IPS-15b (cell line): ENCODE data around the gene ADA.

Source experiments
- H3K27me3 ChIP-seq: one replicate; pipeline ENCODE4 v1.6.1; 2013; ENCODE audit warnings: low read length; ENCODE audit not compliant: control insufficient read depth, insufficient read depth
- H3K36me3 ChIP-seq: one replicate; pipeline ENCODE4 v1.6.1; 2013; ENCODE audit warnings: low read length; ENCODE audit not compliant: control insufficient read depth, insufficient read depth
- H3K4me1 ChIP-seq: one replicate; pipeline ENCODE4 v1.6.1; 2013; ENCODE audit warnings: mild to moderate bottlenecking, low read length; ENCODE audit not compliant: control insufficient read depth, insufficient read depth
- H3K4me3 ChIP-seq: one replicate; pipeline ENCODE4 v1.5.1; 2013; ENCODE audit warnings: low read depth, low read length
- H3K9ac ChIP-seq: one replicate; pipeline ENCODE4 v1.6.1; 2013; ENCODE audit warnings: low read depth, mild to moderate bottlenecking, low read length
- H3K9me3 ChIP-seq: one replicate; pipeline ENCODE4 v1.6.1; 2013; ENCODE audit warnings: mild to moderate bottlenecking, low read length; ENCODE audit not compliant: control insufficient read depth, insufficient read depth

Gene ADA

DNA sequence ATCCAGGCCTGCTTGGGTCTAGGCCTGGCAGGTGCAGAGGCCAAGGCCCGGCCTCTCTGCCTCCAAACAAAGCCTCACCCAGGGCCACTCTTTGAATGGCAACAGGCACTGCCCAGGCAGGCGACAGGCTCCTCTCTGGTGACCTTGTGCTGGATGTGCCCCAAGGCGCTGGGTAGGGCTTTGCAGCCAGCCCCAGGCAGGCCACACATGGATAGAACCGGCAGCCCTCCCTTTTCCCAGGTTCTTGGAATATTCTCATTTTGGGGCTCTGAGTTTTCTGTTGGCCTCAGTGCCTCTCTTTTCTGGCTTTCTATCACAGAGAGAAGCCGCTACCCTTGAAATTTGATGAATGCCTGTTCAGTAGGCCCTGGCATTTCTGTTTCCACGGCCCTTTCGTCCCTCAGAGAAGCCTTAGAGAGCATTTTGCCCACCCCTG is 50.2 kb downstream of the ADA start:
- no peak overlapping the region for H3K4me3 ChIP-seq
- H3K9ac ChIP-seq, result no peak overlapping the region
- H3K9me3 ChIP-seq, result no peaks in the 10 kb centered on the region

DNA sequence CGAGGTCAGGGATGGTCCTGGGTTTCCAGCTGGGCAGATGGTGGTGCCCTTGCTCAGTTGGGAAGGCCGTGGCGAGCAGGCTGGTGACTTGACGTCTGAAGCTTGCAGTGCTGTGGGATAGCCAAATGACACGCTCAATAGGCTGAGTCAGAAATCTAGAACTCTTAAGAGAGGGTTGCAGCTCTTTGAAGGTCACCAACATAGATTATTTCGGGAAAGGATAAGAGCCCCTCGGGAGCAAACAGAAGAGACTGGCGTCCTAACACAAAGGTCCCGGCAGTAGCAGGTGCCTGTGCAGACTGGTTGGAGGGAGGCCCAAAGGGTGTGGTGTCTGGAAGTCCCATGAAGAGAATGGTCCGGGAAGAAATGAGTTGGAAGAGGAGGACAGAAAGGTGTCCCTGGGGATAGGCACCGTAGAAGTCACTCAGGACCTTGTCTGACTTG is 50.7 kb downstream of the ADA start:
- H3K36me3 ChIP-seq, result no peaks in the 10 kb centered on the region
- no peaks in the 10 kb centered on the region for H3K9me3 ChIP-seq
- no peak overlapping the region for H3K9ac ChIP-seq
- H3K4me1 ChIP-seq, result peaks cover 8% of the 10 kb centered on the region
- H3K27me3 ChIP-seq, result no peaks in the 10 kb centered on the region
- H3K4me3 ChIP-seq, result no peak overlapping the region

More for the DNA sequence above, 50.2 kb downstream of the ADA start:
- Histone ChIP-seq H3K4me1 (peaks cover 8% of the 10 kb centered on the region), H3K36me3 (no peaks in the 10 kb centered on the region), H3K27me3 (no peaks in the 10 kb centered on the region)

DNA sequence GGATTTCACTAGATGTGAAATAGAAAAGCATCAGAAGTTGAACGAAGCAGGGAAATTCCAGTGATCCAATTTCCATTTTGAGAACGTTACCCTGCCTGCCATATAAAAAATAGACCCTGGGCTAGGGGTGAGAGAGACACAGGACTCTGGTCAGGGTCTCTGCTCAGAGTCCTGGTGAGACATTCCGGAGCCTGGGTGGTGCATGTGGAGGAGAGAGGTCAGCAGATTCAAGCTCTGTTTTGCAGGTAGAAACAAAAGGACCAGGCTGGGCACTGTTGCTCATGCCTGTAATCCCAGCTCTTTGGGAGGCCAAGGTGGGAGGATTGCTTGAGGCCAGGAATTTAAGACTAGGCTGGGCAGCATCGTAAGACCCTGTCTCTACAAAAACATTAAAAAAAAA is 51.2 kb downstream of the ADA start:
- no peak overlapping the region for H3K4me3 ChIP-seq
- H3K27me3 ChIP-seq, result no peaks in the 10 kb centered on the region
- H3K9me3 ChIP-seq, result no peaks in the 10 kb centered on the region
- peaks cover 8% of the 10 kb centered on the region for H3K4me1 ChIP-seq
- no peak overlapping the region for H3K9ac ChIP-seq
- no peaks in the 10 kb centered on the region for H3K36me3 ChIP-seq

DNA sequence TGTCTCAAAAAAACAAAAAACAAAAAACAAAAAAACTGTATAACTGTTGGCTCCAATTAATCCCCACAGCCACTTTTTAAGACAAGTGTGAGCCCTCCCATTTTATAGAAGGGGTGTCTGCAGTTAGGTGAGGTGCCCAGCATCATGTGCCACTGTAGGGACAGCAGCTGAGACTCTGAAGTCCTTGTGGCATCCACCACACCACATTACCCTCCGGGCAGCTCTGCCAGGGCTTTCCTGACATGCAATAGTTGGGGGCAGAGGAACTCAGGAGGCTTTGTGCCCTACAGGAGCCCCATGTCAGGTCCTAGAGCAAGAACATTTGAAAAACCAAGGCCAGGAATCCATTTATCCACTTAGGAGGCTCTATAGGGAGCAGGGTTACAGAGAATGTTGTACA is 51.8 kb downstream of the ADA start:
- Histone ChIP-seq H3K27me3 (no peaks in the 10 kb centered on the region), H3K4me3 (no peak overlapping the region), H3K9me3 (no peaks in the 10 kb centered on the region), H3K4me1 (peaks cover 8% of the 10 kb centered on the region), H3K36me3 (no peaks in the 10 kb centered on the region), H3K9ac (no peak overlapping the region)

DNA sequence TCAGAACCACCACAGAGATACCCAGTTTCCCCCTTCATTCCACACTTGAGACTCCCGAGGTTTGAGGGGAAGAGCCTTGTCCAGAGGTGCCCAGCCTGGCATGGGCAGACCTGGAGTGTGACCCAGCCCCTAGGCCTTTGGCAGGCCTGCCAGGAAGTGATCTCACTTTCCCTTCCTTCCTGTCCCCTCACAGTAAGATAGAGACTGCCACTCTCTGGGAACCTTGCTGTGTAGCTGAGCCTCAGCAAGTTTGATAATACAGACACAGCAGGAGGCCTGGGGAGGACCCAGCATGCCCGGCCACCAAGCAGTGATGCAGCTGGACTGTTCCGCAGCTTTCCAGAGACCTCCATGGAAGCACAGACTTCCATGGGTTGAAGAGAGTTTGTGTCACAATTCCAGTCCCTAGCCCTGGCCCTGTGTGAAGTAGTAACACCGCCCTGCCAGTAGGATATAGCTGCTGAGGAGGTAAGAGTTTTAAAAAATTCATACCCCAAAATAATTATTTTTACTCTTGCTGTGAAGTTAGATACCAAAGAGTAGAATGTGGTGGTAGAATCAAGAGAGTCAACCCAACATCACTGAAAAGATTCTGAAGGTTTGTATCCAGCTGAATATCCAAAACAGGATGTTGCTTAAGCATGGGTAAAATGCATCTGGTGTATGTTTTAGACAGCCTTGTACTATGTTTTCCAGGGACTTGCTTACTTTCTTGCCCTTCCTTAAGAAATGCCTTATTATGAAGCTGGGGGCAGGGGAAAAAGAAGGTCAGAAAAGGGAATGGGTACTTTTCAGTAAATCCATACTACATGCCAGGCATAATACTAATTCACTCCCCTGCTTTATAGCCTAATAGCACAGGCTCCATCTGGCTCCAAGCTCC is 52.8 kb downstream of the ADA start:
- no peak overlapping the region for H3K4me3 ChIP-seq
- no peaks in the 10 kb centered on the region for H3K27me3 ChIP-seq

DNA sequence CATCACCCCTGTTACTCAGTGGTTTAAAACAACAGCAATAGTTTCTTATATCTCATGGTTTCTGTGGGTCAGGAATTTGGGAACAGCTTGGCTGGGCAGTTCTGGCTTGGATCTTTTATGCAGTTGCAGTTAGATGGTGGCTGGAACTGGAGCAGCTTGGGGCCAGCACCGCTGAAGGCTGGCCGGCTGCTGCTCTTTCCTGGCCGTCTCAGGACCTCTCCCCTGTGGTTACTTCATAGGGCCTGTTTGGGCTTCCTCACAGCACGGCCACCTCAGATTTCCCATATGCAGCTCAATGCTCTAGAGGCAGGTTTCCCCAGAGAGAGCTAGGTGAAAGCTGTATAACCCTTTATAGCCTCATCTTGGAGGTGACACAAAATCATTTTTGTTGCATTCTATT is 53.6 kb downstream of the ADA start:
- H3K9me3 ChIP-seq, result no peaks in the 10 kb centered on the region
- no peak overlapping the region for H3K9ac ChIP-seq
- no peak overlapping the region for H3K4me3 ChIP-seq
- no peaks in the 10 kb centered on the region for H3K36me3 ChIP-seq
- peaks cover 8% of the 10 kb centered on the region for H3K4me1 ChIP-seq
- no peaks in the 10 kb centered on the region for H3K27me3 ChIP-seq

More for the DNA sequence above, 52.8 kb downstream of the ADA start:
- Histone ChIP-seq H3K9ac (no peak overlapping the region), H3K4me1 (peaks cover 8% of the 10 kb centered on the region), H3K36me3 (no peaks in the 10 kb centered on the region), H3K9me3 (no peaks in the 10 kb centered on the region)

DNA sequence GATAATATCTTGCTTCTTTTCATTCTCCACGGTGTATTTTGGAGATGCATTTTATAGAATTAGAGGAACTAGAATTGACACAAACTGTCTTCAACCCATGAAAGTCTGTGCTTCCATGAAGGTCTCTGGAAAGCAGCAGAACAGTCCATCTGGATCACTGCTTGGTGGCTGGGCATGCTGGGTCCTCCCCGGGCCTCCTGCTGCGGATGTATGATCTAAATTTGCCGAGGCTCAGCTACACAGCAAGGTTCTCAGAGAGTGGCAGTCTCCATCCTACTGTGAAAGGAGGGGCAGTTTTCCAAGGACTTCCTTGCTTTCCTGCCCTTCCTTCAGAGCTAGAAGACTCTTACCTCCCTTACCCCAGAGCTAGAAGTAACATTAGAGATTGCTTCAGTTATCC is 54.0 kb downstream of the ADA start:
- no peaks in the 10 kb centered on the region for H3K27me3 ChIP-seq
- H3K9ac ChIP-seq, result no peak overlapping the region
- no peak overlapping the region for H3K4me3 ChIP-seq
- no peaks in the 10 kb centered on the region for H3K9me3 ChIP-seq
- peaks cover 8% of the 10 kb centered on the region for H3K4me1 ChIP-seq
- H3K36me3 ChIP-seq, result no peaks in the 10 kb centered on the region

DNA sequence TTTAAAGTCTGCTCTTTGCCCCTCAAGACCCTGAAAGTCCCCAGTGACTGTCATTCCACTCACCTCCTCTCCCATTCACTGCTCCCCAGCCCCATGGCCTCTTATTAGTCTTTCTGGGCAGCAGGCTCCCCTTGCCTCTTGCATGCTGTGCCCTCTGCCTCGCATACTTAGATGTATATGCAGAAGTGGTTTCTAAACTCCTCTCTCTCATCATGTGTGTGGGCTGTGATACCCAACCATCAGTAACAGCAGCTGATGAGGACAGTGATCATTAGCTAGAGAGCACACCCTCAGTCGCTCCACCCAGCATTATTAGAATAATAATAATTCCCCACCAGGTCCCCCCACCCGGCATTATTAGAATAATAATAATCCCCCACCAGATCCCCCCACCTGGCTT is 54.6 kb downstream of the ADA start:
- Histone ChIP-seq H3K9ac (no peak overlapping the region), H3K36me3 (no peaks in the 10 kb centered on the region), H3K4me1 (peaks cover 8% of the 10 kb centered on the region), H3K9me3 (no peaks in the 10 kb centered on the region), H3K4me3 (no peak overlapping the region), H3K27me3 (no peaks in the 10 kb centered on the region)

DNA sequence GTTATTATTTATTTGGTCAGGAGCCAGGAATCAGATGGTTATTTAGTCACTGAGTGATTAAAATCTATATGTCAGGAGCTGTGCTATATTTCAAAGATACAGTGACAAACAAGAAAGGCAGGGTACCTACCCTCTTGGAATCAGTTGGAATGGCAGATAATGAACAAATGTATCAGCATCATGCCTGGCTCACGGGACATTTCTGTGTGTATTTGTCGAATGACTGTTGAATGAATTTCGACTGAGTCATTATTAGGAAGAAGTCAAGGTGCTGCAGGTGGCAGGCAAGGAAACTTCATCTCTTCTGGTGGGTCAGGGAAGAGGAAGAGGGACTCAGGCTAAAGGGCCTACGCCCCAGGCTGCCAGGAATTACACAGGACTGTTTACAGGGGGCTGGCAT is 55.5 kb downstream of the ADA start:
- H3K4me1 ChIP-seq, result peaks cover 8% of the 10 kb centered on the region
- H3K9me3 ChIP-seq, result no peaks in the 10 kb centered on the region
- H3K9ac ChIP-seq, result no peak overlapping the region
- H3K36me3 ChIP-seq, result no peaks in the 10 kb centered on the region
- no peaks in the 10 kb centered on the region for H3K27me3 ChIP-seq
- no peak overlapping the region for H3K4me3 ChIP-seq

DNA sequence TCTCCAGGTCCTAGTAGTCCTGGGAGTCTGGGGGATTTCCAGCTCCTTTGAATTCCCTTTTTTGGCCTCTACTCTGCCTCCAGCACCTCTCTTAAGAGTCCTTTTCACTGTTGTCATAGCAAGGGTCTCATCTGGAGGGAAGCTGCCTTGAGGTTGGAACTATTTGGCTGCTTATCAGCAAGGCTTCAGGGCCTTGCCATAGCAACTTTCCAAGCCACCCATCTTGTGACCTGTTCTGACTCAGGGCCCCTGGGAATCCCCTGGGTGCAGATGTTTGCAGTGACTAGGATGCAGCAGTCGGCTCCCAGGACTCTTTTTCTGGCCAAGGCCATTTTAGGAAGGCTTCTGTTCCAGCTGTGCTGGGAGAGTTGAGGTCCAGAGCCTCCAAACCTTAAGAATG is 56.8 kb downstream of the ADA start:
- Histone ChIP-seq H3K9ac (no peak overlapping the region), H3K9me3 (no peaks in the 10 kb centered on the region), H3K4me3 (no peak overlapping the region), H3K4me1 (peaks cover 11% of the 10 kb centered on the region), H3K36me3 (no peaks in the 10 kb centered on the region), H3K27me3 (no peaks in the 10 kb centered on the region)

DNA sequence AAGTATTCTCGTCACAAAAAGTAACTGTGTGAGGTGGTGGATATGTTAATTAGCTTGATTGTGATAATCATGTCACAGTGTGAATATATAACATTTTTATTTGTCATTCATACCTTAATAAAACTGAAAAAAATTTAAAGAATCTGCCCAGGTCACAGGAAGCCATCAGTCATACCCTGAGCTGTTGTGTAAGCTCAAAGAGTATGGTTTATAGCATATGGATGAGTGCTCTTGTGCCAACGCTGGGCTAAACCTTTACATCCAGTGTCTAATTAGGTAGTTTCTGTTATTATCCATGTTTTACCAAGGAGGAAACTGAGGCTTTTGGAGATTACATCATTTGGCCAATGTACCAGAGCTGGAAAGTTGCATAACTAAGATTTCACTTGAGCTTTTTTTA is 57.7 kb downstream of the ADA start:
- Histone ChIP-seq H3K4me3 (no peak overlapping the region), H3K9ac (no peak overlapping the region), H3K27me3 (no peaks in the 10 kb centered on the region), H3K9me3 (no peaks in the 10 kb centered on the region), H3K36me3 (no peaks in the 10 kb centered on the region), H3K4me1 (peaks cover 9% of the 10 kb centered on the region)

DNA sequence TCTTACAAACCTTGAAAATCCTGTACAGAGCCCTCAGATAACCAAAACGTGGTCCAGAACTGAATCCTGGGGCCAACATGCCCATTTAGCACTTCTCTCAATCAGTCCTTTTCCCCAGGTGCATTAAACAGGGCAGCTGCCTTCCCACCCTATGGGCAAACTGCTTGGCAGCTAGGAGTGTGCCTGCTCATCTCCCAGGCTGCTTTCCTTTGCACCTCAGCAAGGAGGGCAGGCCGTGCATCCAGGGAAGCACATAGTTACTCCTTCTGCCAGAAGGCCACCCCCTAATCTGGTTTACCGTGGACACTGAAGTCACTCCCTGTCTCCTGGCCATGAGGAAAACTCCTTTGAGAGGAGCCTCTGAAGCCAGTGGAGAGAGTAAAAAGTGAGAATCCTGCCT is 59.1 kb downstream of the ADA start:
- H3K4me1 ChIP-seq, result peaks cover 2% of the 10 kb centered on the region
- no peaks in the 10 kb centered on the region for H3K36me3 ChIP-seq

More for the DNA sequence above, 59.1 kb downstream of the ADA start:
- Histone ChIP-seq H3K4me3 (no peak overlapping the region), H3K9me3 (no peaks in the 10 kb centered on the region), H3K9ac (no peak overlapping the region), H3K27me3 (no peaks in the 10 kb centered on the region)
